ENCODE data around the gene LRRC46.

LRRC46 gene

GRCh38 chr17:47845716-47846075, 14.2 kb downstream of the LRRC46 start:
- H3K4me3 ChIP-seq (ENCODE audit: low read depth, low read length): no peak overlapping the region
- TF ChIP-seq CTCF (IDR thresholded peaks at IDR 0.05; ENCODE audit: low read depth, low read length, missing control alignments): no peak
- no peak for DNase-seq (ENCODE audit: low read depth)

- no peak for TF ChIP-seq CTCF (IDR thresholded peaks at IDR 0.05; ENCODE audit: low read depth, low read length, missing control alignments)
- no peak for DNase-seq (ENCODE audit: low read depth)
- H3K4me3 ChIP-seq (ENCODE audit: low read depth, low read length): no peak overlapping the region
These were observed 15.4 kb downstream of the LRRC46 start for GRCh38 chr17:47846716-47847340.

GRCh38 chr17:47847341-47848197, 16.1 kb downstream of the LRRC46 start:
- DNase-seq (ENCODE audit: low read depth): no peak

GRCh38 chr17:47848198-47848513, 16.7 kb downstream of the LRRC46 start:
- no peak for DNase-seq (ENCODE audit: low read depth)
- H3K4me3 ChIP-seq (ENCODE audit: low read depth, low read length): no peak overlapping the region
- no peak for TF ChIP-seq CTCF (IDR thresholded peaks at IDR 0.05; ENCODE audit: low read depth, low read length, missing control alignments)

More at GRCh38 chr17:47847341-47848197, 16.1 kb downstream of the LRRC46 start:
- H3K4me3 ChIP-seq (ENCODE audit: low read depth, low read length): no peak overlapping the region
- TF ChIP-seq CTCF (IDR thresholded peaks at IDR 0.05; ENCODE audit: low read depth, low read length, missing control alignments): peak; percentile 23

GRCh38 chr17:47850373-47850691, 18.9 kb downstream of the LRRC46 start:
- DNase-seq (ENCODE audit: low read depth): no peak
- no peak overlapping the region for H3K4me3 ChIP-seq (ENCODE audit: low read depth, low read length)
- TF ChIP-seq CTCF (IDR thresholded peaks at IDR 0.05; ENCODE audit: low read depth, low read length, missing control alignments): no peak

GRCh38 chr17:47850692-47851573, 19.5 kb downstream of the LRRC46 start, which contains the start of gene SP6:
Gene SP6 (minus strand): TSS chr17:47851163. CDS start chr17:47848429, 2,734 bp downstream.
- no peak for DNase-seq (ENCODE audit: low read depth)
- no peak for TF ChIP-seq CTCF (IDR thresholded peaks at IDR 0.05; ENCODE audit: low read depth, low read length, missing control alignments)
- H3K4me3 ChIP-seq (ENCODE audit: low read depth, low read length): no peak within 1 kb of the TSS

Data from GM12864 (cell line).